ENCODE data around the gene PDIA2. TPM values are rescaled to one million over a fixed set of nuclear protein-coding genes. Genes with fewer than 3 reads are reported as not detected.

Gene PDIA2
- total RNA-seq, 2 donors from 2014 or later: 2.1 TPM; not detected in 1

GRCh38 chr16:291539-291938 is 8.6 kb downstream of the PDIA2 start:
- Histone ChIP-seq H3K27me3 (replicated peaks; ENCODE audit: insufficient read depth) (no peaks in the 10 kb centered on the region), H3K36me3 (peaks cover 5 to 6% of the 10 kb centered on the region in 2 donors), H3K4me1 (replicated peaks) (no peaks in the 10 kb centered on the region), H3K4me3 (no peak overlapping the region), H3K27ac (no peak overlapping the region), H3K9me3 (no peaks in the 10 kb centered on the region)
- no peak for TF ChIP-seq POLR2A (IDR thresholded peaks at IDR 0.05)
- TF ChIP-seq, protein P1, sequence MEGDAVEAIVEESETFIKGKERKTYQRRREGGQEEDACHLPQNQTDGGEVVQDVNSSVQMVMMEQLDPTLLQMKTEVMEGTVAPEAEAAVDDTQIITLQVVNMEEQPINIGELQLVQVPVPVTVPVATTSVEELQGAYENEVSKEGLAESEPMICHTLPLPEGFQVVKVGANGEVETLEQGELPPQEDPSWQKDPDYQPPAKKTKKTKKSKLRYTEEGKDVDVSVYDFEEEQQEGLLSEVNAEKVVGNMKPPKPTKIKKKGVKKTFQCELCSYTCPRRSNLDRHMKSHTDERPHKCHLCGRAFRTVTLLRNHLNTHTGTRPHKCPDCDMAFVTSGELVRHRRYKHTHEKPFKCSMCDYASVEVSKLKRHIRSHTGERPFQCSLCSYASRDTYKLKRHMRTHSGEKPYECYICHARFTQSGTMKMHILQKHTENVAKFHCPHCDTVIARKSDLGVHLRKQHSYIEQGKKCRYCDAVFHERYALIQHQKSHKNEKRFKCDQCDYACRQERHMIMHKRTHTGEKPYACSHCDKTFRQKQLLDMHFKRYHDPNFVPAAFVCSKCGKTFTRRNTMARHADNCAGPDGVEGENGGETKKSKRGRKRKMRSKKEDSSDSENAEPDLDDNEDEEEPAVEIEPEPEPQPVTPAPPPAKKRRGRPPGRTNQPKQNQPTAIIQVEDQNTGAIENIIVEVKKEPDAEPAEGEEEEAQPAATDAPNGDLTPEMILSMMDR (IDR thresholded peaks at IDR 0.05): no peak
- TF ChIP-seq POLR2AphosphoS5 (IDR thresholded peaks at IDR 0.05): no peak
- no peak for DNase-seq (ENCODE audit: low spot score)
- intact Hi-C loops (cut with DNase I): no loop called here
- 96% methylated on average over 16 of the region's 17 CpGs for WGBS

DNA sequence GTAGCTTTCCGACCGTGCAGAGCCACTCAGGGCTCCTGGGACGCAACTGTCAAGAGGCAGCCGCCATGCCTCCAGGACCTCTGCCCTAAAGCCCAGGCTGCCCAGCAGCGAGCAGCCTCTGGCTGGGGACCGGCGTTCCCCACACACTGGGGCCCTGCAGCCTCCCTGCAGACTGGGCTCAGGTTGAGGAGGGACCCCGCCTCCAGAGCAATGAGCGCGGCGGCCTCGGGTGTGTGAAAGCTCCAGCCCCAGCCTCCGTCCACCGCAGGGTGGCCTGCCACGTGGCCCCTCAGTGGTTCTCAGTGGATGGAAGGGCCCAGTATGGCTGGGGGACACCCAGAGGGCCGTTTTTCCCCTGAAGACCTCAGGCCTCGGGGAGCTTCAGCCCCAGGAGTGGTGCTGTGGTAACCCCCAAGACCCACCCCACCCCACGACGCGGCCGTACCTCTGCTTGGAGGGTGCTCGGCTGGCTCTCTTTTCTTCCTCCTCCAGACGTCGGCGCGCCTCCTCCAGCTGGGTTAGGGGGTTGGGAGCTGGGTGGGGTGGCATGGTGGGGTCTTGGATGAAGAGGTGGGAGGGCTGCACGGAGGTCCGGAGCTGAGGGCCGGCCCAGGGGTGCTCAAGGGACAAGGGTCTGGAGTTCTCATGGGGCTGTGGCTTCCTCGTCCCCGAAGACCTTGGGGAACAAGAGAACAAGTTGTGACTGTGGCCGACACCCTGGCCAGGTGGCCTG is 10.2 kb downstream of the PDIA2 start:
- H3K36me3 ChIP-seq: peaks cover 5 to 6% of the 10 kb centered on the region in 2 donors
- DNase-seq (ENCODE audit: low spot score): no peak
- 91% methylated on average over 32 of the region's 32 CpGs for WGBS

GRCh38 chr16:296276-296675 is 13.3 kb downstream of the PDIA2 start:
- H3K36me3 ChIP-seq: no peaks in the 10 kb centered on the region
- H3K9me3 ChIP-seq: no peaks in the 10 kb centered on the region
- intact Hi-C loops (cut with DNase I): no loop called here
- H3K27me3 ChIP-seq (replicated peaks; ENCODE audit: insufficient read depth): no peaks in the 10 kb centered on the region
- no peak for TF ChIP-seq POLR2A (IDR thresholded peaks at IDR 0.05)
- TF ChIP-seq, protein P1 (IDR thresholded peaks at IDR 0.05): no peak
- TF ChIP-seq POLR2AphosphoS5 (IDR thresholded peaks at IDR 0.05): no peak
- H3K4me1 ChIP-seq (replicated peaks): no peaks in the 10 kb centered on the region
- no peak overlapping the region for H3K4me3 ChIP-seq
- 95% methylated on average over 7 of the region's 14 CpGs for WGBS
- H3K27ac ChIP-seq: no peak overlapping the region
- DNase-seq (ENCODE audit: low spot score): no peak

More for the DNA sequence above, 10.2 kb downstream of the PDIA2 start:
- H3K27ac ChIP-seq: no peak overlapping the region
- intact Hi-C loops (cut with DNase I): no loop called here
- H3K4me3 ChIP-seq: no peak overlapping the region
- no peaks in the 10 kb centered on the region for H3K27me3 ChIP-seq (replicated peaks; ENCODE audit: insufficient read depth)
- H3K4me1 ChIP-seq (replicated peaks): no peaks in the 10 kb centered on the region
- no peaks in the 10 kb centered on the region for H3K9me3 ChIP-seq
- no peak for TF ChIP-seq POLR2AphosphoS5 (IDR thresholded peaks at IDR 0.05)
- no peak for TF ChIP-seq POLR2A (IDR thresholded peaks at IDR 0.05)
- TF ChIP-seq, protein P1 (IDR thresholded peaks at IDR 0.05): no peak

GRCh38 chr16:296806-297510 is 14.0 kb downstream of the PDIA2 start:
- no peaks in the 10 kb centered on the region for H3K4me1 ChIP-seq (replicated peaks)
- TF ChIP-seq, protein P1 (IDR thresholded peaks at IDR 0.05): no peak
- TF ChIP-seq POLR2AphosphoS5 (IDR thresholded peaks at IDR 0.05) (no peak), POLR2A (IDR thresholded peaks at IDR 0.05) (no peak)
- no peak overlapping the region for H3K4me3 ChIP-seq
- H3K36me3 ChIP-seq: no peaks in the 10 kb centered on the region
- no peak for DNase-seq (ENCODE audit: low spot score)
- intact Hi-C loops (cut with DNase I): no loop called here
- H3K27ac ChIP-seq: no peak overlapping the region
- WGBS: 84% methylated on average over 37 of the region's 37 CpGs
- H3K9me3 ChIP-seq: no peaks in the 10 kb centered on the region
- no peaks in the 10 kb centered on the region for H3K27me3 ChIP-seq (replicated peaks; ENCODE audit: insufficient read depth)
